HEK293 (cell line): Measurements from ENCODE around the gene MAML3.

Source experiments
- CTCF ChIA-PET: fragments of 350-600 bp; formaldehyde crosslinking; extraction: SDS; loops from one replicate; lab custom pipeline; 2021; ENCODE audit warnings: antibody characterized with exemption; lab: Yijun Ruan, JAX
- POLR2A ChIA-PET: fragments of 300-600 bp; formaldehyde crosslinking; extraction: SDS; loops from one replicate; lab custom pipeline; 2020; ENCODE audit warnings: antibody characterized with exemption, inconsistent platforms; lab: Yijun Ruan, JAX
- H3K27ac ChIP-seq: fragments of 200-500 bp; sonication (Bioruptor generic); 2 replicates; pipeline ENCODE4 v1.5.1; 2014; ENCODE audit warnings: low read depth, low read length, control low read depth, inconsistent platforms; ENCODE audit errors: extremely low read depth
- H3K36me3 ChIP-seq, 2 experiments: fragments of 200-500 bp in 1 of 2; sonication (Bioruptor generic) in 1 of 2; 1 replicate in 1 of 2; 2 replicates in 1 of 2; pipeline ENCODE4 v1.5.1; 2014 to 2017; ENCODE audit warnings: inconsistent platforms in 2 of 2, low read length in 2 of 2; ENCODE audit not compliant: control insufficient read depth in 2 of 2, insufficient read depth in 1 of 2
- H3K4me1 ChIP-seq: fragments of 200-500 bp; sonication (Bioruptor generic); 2 replicates; pipeline ENCODE4 v1.5.1; 2014; ENCODE audit warnings: mild to moderate bottlenecking, low read length, inconsistent platforms; ENCODE audit not compliant: control insufficient read depth, insufficient read depth
- H3K4me3 ChIP-seq: 2 replicates; pipeline ENCODE4 v1.5.1; 2011; ENCODE audit warnings: low read depth, mild to moderate bottlenecking, control low read depth, low read length, moderate library complexity
- H3K9me3 ChIP-seq: fragments of 200-500 bp; sonication (Bioruptor generic); 2 replicates; pipeline ENCODE4 v1.5.1; 2014; ENCODE audit warnings: low read depth, low read length, inconsistent platforms; ENCODE audit not compliant: control insufficient read depth, insufficient read depth
- FEZF1 ChIP-seq: fragments of 450-650 bp; formaldehyde crosslinking; IDR thresholded peaks from 2 replicates; pipeline ENCODE4 v1.5.1; 2016; ENCODE audit warnings: missing biosample characterization, missing genetic modification characterization
- PRDM1 ChIP-seq: fragments of 450-650 bp; formaldehyde crosslinking; IDR thresholded peaks from 2 replicates; pipeline ENCODE4; 2016; ENCODE audit warnings: missing biosample characterization, missing genetic modification characterization
- REPIN1 ChIP-seq: fragments of 450-650 bp; formaldehyde crosslinking; IDR thresholded peaks from 2 replicates; pipeline ENCODE4 v1.5.1; 2017; ENCODE audit warnings: missing biosample characterization, missing genetic modification characterization, low read depth
- SALL2 ChIP-seq: fragments of 450-650 bp; formaldehyde crosslinking; IDR thresholded peaks from 2 replicates; pipeline ENCODE4 v1.5.0; 2017; ENCODE audit warnings: missing biosample characterization, mild to moderate bottlenecking, missing genetic modification characterization, borderline replicate concordance
- SCRT1 ChIP-seq: fragments of 450-650 bp; formaldehyde crosslinking; IDR thresholded peaks from 2 replicates; pipeline ENCODE4 v1.5.1; 2016; ENCODE audit warnings: missing biosample characterization, missing genetic modification characterization, borderline replicate concordance
- ZBTB17 ChIP-seq: fragments of 450-650 bp; formaldehyde crosslinking; IDR thresholded peaks from 2 replicates; pipeline ENCODE4 v1.5.1; 2016; ENCODE audit warnings: missing biosample characterization, missing genetic modification characterization
- ZNF133 ChIP-seq: fragments of 450-650 bp; formaldehyde crosslinking; IDR thresholded peaks from 2 replicates; pipeline ENCODE4 v1.5.1; 2016; ENCODE audit warnings: missing biosample characterization, missing genetic modification characterization
- ZNF146 ChIP-seq: fragments of 450-650 bp; formaldehyde crosslinking; IDR thresholded peaks from 2 replicates; pipeline ENCODE4 v1.5.1; 2016; ENCODE audit warnings: missing biosample characterization, missing genetic modification characterization
- ZNF202 ChIP-seq: fragments of 450-650 bp; formaldehyde crosslinking; IDR thresholded peaks from 2 replicates; pipeline ENCODE4 v1.5.1; 2016; ENCODE audit warnings: missing biosample characterization, missing genetic modification characterization, borderline replicate concordance
- ZNF335 ChIP-seq: fragments of 450-650 bp; formaldehyde crosslinking; conservative IDR thresholded peaks from 2 replicates; pipeline ENCODE4 v1.5.1; 2016; ENCODE audit warnings: missing biosample characterization, missing genetic modification characterization
- ZNF366 ChIP-seq: fragments of 450-650 bp; formaldehyde crosslinking; conservative IDR thresholded peaks from 2 replicates; pipeline ENCODE4 v1.5.1; 2016; ENCODE audit warnings: missing biosample characterization, missing genetic modification characterization
- ZNF394 ChIP-seq: fragments of 450-650 bp; formaldehyde crosslinking; IDR thresholded peaks from 2 replicates; pipeline ENCODE4 v1.5.1; 2016; ENCODE audit warnings: missing biosample characterization, missing genetic modification characterization, mild to moderate bottlenecking, moderate library complexity, borderline replicate concordance
- ZNF544 ChIP-seq: fragments of 450-650 bp; formaldehyde crosslinking; IDR thresholded peaks from 2 replicates; pipeline ENCODE4 v1.5.0; 2017; ENCODE audit warnings: missing biosample characterization, missing genetic modification characterization
- ZNF558 ChIP-seq: fragments of 450-650 bp; formaldehyde crosslinking; IDR thresholded peaks from 2 replicates; pipeline ENCODE4 v1.5.1; 2016; ENCODE audit warnings: missing biosample characterization, missing genetic modification characterization
- ZNF596 ChIP-seq: fragments of 450-650 bp; IDR thresholded peaks from 2 replicates; pipeline ENCODE4 v1.5.0; 2018; ENCODE audit warnings: missing biosample characterization, mild to moderate bottlenecking, missing genetic modification characterization, moderate library complexity
- ZNF629 ChIP-seq: fragments of 450-650 bp; formaldehyde crosslinking; IDR thresholded peaks from 2 replicates; pipeline ENCODE4 v1.5.1; 2017; ENCODE audit warnings: missing biosample characterization, missing genetic modification characterization
- ZNF747 ChIP-seq: fragments of 450-650 bp; formaldehyde crosslinking; IDR thresholded peaks from 2 replicates; pipeline ENCODE4 v1.5.1; 2016; ENCODE audit warnings: missing biosample characterization, missing genetic modification characterization
- ZNF777 ChIP-seq: fragments of 450-650 bp; formaldehyde crosslinking; IDR thresholded peaks from 2 replicates; pipeline ENCODE4 v1.5.1; 2017; ENCODE audit warnings: missing biosample characterization, missing genetic modification characterization, borderline replicate concordance
- ZNF792 ChIP-seq: fragments of 450-650 bp; formaldehyde crosslinking; IDR thresholded peaks from 2 replicates; pipeline ENCODE4 v1.5.1; 2016; ENCODE audit warnings: missing biosample characterization, missing genetic modification characterization
- ZNF837 ChIP-seq: fragments of 450-650 bp; formaldehyde crosslinking; IDR thresholded peaks from 2 replicates; pipeline ENCODE4 v1.5.1; 2016; ENCODE audit warnings: missing biosample characterization, missing genetic modification characterization
- TF ChIP-seq, protein P1 (sequence below): fragments of 450-650 bp; formaldehyde crosslinking; IDR thresholded peaks from 2 replicates; pipeline ENCODE4 v1.5.1; 2016; ENCODE audit warnings: missing biosample characterization, missing genetic modification characterization
- TF ChIP-seq, protein P2 (sequence below): fragments of 450-650 bp; formaldehyde crosslinking; IDR thresholded peaks from 2 replicates; pipeline ENCODE4 v1.5.1; 2016; ENCODE audit warnings: missing biosample characterization, missing genetic modification characterization
- TF ChIP-seq, protein P3 (sequence below): fragments of 450-650 bp; formaldehyde crosslinking; IDR thresholded peaks from 2 replicates; pipeline ENCODE4 v1.5.1; 2016; ENCODE audit warnings: missing biosample characterization, missing genetic modification characterization, low read depth
- TF ChIP-seq, protein P4 (sequence below): fragments of 450-650 bp; formaldehyde crosslinking; IDR thresholded peaks from 2 replicates; pipeline ENCODE4 v1.5.1; 2016; ENCODE audit warnings: missing biosample characterization, missing genetic modification characterization

MAML3 gene

DNA sequence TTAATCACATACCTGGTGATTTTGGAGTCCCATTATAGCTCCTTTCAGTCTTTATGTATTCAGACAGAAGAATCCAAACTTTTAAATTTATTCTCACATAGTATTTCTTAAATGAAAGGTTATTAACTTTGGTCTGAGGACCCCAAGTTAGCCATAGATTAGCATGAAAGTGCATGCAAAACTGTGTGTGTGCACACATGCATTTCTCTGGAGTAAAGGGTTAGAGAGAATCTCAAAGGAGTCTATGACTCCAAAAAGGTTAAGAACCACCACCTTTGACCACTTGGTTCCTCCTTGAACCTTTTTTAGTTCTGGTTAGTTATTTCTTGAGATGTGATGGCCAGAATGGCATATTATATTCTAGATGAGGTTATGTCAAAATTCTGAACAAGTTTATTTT, 386.4 kb downstream of the MAML3 start (continued):
- TF ChIP-seq, protein P1, sequence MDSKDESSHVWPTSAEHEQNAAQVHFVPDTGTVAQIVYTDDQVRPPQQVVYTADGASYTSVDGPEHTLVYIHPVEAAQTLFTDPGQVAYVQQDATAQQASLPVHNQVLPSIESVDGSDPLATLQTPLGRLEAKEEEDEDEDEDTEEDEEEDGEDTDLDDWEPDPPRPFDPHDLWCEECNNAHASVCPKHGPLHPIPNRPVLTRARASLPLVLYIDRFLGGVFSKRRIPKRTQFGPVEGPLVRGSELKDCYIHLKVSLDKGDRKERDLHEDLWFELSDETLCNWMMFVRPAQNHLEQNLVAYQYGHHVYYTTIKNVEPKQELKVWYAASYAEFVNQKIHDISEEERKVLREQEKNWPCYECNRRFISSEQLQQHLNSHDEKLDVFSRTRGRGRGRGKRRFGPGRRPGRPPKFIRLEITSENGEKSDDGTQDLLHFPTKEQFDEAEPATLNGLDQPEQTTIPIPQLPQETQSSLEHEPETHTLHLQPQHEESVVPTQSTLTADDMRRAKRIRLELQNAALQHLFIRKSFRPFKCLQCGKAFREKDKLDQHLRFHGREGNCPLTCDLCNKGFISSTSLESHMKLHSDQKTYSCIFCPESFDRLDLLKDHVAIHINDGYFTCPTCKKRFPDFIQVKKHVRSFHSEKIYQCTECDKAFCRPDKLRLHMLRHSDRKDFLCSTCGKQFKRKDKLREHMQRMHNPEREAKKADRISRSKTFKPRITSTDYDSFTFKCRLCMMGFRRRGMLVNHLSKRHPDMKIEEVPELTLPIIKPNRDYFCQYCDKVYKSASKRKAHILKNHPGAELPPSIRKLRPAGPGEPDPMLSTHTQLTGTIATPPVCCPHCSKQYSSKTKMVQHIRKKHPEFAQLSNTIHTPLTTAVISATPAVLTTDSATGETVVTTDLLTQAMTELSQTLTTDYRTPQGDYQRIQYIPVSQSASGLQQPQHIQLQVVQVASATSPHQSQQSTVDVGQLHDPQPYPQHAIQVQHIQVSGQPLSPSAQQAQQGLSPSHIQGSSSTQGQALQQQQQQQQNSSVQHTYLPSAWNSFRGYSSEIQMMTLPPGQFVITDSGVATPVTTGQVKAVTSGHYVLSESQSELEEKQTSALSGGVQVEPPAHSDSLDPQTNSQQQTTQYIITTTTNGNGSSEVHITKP: no peak
- TF ChIP-seq ZNF747 (tag by site-specific recombination): no peak
- TF ChIP-seq ZNF596 (tag by site-specific recombination): no peak
- TF ChIP-seq ZNF629: no peak
- no peak for TF ChIP-seq ZNF202 (tag by site-specific recombination)
- TF ChIP-seq, protein P2, sequence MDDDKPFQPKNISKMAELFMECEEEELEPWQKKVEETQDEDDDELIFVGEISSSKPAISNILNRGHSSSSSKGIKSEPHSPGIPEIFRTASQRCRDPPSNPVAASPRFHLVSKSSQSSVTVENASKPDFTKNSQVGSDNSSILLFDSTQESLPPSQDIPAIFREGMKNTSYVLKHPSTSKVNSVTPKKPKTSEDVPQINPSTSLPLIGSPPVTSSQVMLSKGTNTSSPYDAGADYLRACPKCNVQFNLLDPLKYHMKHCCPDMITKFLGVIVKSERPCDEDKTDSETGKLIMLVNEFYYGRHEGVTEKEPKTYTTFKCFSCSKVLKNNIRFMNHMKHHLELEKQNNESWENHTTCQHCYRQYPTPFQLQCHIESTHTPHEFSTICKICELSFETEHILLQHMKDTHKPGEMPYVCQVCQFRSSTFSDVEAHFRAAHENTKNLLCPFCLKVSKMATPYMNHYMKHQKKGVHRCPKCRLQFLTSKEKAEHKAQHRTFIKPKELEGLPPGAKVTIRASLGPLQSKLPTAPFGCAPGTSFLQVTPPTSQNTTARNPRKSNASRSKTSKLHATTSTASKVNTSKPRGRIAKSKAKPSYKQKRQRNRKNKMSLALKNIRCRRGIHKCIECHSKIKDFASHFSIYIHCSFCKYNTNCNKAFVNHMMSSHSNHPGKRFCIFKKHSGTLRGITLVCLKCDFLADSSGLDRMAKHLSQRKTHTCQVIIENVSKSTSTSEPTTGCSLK (tag by site-specific recombination): no peak
- TF ChIP-seq ZNF366 (tag by site-specific recombination): no peak
- no peak for TF ChIP-seq SALL2 (tag by site-specific recombination)
- TF ChIP-seq, protein P3, sequence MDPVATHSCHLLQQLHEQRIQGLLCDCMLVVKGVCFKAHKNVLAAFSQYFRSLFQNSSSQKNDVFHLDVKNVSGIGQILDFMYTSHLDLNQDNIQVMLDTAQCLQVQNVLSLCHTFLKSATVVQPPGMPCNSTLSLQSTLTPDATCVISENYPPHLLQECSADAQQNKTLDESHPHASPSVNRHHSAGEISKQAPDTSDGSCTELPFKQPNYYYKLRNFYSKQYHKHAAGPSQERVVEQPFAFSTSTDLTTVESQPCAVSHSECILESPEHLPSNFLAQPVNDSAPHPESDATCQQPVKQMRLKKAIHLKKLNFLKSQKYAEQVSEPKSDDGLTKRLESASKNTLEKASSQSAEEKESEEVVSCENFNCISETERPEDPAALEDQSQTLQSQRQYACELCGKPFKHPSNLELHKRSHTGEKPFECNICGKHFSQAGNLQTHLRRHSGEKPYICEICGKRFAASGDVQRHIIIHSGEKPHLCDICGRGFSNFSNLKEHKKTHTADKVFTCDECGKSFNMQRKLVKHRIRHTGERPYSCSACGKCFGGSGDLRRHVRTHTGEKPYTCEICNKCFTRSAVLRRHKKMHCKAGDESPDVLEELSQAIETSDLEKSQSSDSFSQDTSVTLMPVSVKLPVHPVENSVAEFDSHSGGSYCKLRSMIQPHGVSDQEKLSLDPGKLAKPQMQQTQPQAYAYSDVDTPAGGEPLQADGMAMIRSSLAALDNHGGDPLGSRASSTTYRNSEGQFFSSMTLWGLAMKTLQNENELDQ (tag by site-specific recombination): no peak

DNA sequence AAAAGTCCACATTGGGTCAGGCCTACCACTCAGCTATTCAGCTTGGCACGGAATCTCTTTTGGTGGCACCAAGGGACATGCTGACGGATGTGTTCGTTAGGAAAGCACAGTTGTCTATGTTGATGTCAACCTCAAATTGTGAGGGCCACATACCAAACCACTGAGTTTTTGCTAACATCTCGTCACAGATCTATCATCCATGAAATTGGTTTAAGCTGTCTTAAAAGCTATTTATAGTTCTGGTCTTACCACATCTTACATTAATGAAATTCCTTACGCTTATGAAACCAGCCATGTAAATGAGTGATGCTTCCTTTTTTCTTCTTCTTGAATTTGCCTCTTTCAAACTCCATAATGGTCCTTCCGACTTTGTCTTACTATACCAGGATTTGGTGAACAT, 386.8 kb downstream of the MAML3 start:
- ChIA-PET CTCF (no interaction called here), POLR2A (no interaction called here)
- H3K36me3 ChIP-seq: no peaks in the 10 kb centered on the region
- H3K9me3 ChIP-seq: no peaks in the 10 kb centered on the region
- no peak overlapping the region for H3K4me3 ChIP-seq
- peaks cover 5% of the 10 kb centered on the region; the same call in 1 of the 2 replicates for H3K4me1 ChIP-seq
- no peak overlapping the region for H3K27ac ChIP-seq
- TF ChIP-seq SCRT1 (no peak), ZNF747 (tag by site-specific recombination) (no peak), ZNF777 (tag by site-specific recombination) (no peak), ZNF394 (no peak), REPIN1 (tag by site-specific recombination) (no peak), ZNF558 (tag by site-specific recombination) (no peak), ZNF335 (tag by site-specific recombination) (no peak), ZNF544 (tag by site-specific recombination) (no peak), ZNF629 (no peak), ZNF146 (tag by site-specific recombination) (no peak), FEZF1 (no peak), ZNF837 (no peak), PRDM1 (no peak), ZNF202 (tag by site-specific recombination) (no peak), ZBTB17 (tag by site-specific recombination) (no peak), ZNF792 (tag by site-specific recombination) (no peak), ZNF133 (tag by site-specific recombination) (no peak)
- TF ChIP-seq, protein P4, sequence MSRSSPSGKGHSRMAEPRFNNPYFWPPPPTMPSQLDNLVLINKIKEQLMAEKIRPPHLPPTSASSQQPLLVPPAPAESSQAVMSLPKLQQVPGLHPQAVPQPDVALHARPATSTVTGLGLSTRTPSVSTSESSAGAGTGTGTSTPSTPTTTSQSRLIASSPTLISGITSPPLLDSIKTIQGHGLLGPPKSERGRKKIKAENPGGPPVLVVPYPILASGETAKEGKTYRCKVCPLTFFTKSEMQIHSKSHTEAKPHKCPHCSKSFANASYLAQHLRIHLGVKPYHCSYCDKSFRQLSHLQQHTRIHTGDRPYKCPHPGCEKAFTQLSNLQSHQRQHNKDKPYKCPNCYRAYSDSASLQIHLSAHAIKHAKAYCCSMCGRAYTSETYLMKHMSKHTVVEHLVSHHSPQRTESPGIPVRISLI (tag by site-specific recombination): no peak
